ENCODE data around the gene BMP6. TPM values are rescaled to one million over a fixed set of nuclear protein-coding genes. Genes with fewer than 3 reads are reported as not detected.

The BMP6 gene
- total RNA-seq, 2 experiments from 2014 or later, result not detected

DNA sequence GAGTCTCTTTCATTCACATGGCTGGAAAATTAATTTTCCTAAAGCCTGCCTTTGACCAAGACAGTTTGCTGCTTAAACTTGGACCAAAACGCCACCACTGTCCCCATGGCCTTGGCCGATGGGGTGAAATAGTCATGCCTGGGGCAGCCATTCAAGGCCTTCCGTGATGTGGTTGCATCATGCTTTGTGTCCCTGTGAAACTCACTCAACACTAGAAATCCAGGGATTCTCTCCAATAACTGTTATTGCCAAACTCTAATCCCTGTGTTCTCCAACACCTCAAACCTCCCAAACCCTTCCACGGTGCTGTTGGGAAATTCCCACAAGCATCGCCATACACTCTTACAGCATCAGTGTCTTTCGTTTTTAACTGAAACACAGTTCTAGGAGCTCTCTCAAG, 186.1 kb downstream of the BMP6 start:
- ATAC-seq (ENCODE audit: poor library complexity), result no peak
- Histone ChIP-seq H3K9me3 (ENCODE audit: control insufficient read depth in 1 of 2, insufficient read depth in 1 of 2, low read length in 2 of 2) (no peaks in the 10 kb centered on the region), H3K27ac (ENCODE audit: low read depth in 1 of 2, low read length in 2 of 2) (no peak overlapping the region), H3K4me1 (ENCODE audit: insufficient read depth, low read length) (peaks cover 16% of the 10 kb centered on the region), H3K27me3 (ENCODE audit: control insufficient read depth in 1 of 2, insufficient read depth in 2 of 2, low read length in 2 of 2) (peaks cover 2% of the 10 kb centered on the region in 2 experiments), H3K4me3 (ENCODE audit: low read length) (no peak overlapping the region), H3K36me3 (ENCODE audit: insufficient read depth, low read length) (no peaks in the 10 kb centered on the region)
- POLR2A ChIA-PET, result interaction anchor here (1.0 kb wide), 1 partner anchor 191 kb away, joined by 3 read pairs; the partner anchor contains the start of gene EEF1E1
- DNase-seq, result no peak
- H3K36me3 Mint-ChIP-seq (ENCODE audit: low read depth), result no peaks in the 10 kb centered on the region
- H3K27ac Mint-ChIP-seq, result no peak overlapping the region
- no peaks in the 10 kb centered on the region for H3K27me3 Mint-ChIP-seq
- no peaks in the 10 kb centered on the region for H3K4me1 Mint-ChIP-seq (ENCODE audit: low read depth)
- CTCF ChIA-PET, result no interaction called here
- H3K9me3 Mint-ChIP-seq, result no peaks in the 10 kb centered on the region
- TF ChIP-seq, protein P1, sequence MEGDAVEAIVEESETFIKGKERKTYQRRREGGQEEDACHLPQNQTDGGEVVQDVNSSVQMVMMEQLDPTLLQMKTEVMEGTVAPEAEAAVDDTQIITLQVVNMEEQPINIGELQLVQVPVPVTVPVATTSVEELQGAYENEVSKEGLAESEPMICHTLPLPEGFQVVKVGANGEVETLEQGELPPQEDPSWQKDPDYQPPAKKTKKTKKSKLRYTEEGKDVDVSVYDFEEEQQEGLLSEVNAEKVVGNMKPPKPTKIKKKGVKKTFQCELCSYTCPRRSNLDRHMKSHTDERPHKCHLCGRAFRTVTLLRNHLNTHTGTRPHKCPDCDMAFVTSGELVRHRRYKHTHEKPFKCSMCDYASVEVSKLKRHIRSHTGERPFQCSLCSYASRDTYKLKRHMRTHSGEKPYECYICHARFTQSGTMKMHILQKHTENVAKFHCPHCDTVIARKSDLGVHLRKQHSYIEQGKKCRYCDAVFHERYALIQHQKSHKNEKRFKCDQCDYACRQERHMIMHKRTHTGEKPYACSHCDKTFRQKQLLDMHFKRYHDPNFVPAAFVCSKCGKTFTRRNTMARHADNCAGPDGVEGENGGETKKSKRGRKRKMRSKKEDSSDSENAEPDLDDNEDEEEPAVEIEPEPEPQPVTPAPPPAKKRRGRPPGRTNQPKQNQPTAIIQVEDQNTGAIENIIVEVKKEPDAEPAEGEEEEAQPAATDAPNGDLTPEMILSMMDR (IDR thresholded peaks at IDR 0.05), result no peak
- H3K4me3 Mint-ChIP-seq, result no peak overlapping the region
- intact Hi-C loops (cut with DNase I, micrococcal nuclease), result loop anchor here in 1 of 2 experiments (5.0 to 10.0 kb wide), 3 partner anchors 327 to 527 kb away; partner anchors contain the start of genes CAGE1, RIOK1 and SLC35B3

DNA sequence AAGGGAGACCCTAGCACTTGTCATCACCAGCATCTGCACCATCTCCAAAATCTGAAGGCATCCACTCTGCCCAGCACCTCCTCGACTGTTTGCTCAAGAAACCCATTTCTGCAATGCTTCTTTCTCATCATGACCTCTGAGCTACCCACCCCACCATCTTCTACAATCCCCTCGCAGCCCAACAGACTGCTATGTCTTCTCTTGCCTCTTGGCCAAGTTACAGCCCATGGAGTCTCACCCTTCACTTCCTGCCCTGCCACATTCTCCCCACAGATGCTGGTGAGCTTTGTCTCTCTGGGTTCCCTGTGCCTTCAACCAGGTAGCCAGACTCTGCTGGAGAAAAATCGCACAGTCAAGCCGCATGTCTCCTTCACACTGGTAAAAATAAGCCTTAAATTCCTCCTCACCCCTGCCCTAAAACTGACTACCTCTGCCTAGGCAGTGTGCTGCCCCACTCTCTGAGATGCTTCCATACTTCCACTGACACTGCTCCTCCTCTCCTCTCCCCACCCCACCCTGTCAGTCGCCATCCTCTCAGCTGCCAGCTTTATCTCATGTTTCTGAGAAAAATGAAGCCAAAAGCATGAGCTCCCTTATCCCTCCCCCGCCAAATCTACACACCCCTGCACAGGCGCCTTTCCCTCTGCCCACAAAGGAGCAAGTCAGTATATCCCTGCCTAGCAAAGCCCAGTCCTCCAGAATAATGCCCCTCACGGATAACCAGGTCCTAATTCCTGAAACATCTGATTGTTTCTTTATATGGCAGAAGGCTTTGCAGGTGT, 187.0 kb downstream of the BMP6 start:
- no peak for ATAC-seq (ENCODE audit: poor library complexity)
- no peak for DNase-seq
- no peak overlapping the region for H3K27ac Mint-ChIP-seq
- TF ChIP-seq, protein P1 (IDR thresholded peaks at IDR 0.05), result no peak
- no peak overlapping the region for H3K4me3 Mint-ChIP-seq
- Histone ChIP-seq H3K4me3 (ENCODE audit: low read length) (no peak overlapping the region), H3K27ac (ENCODE audit: low read depth in 1 of 2, low read length in 2 of 2) (no peak overlapping the region), H3K9me3 (ENCODE audit: control insufficient read depth in 1 of 2, insufficient read depth in 1 of 2, low read length in 2 of 2) (no peaks in the 10 kb centered on the region), H3K4me1 (ENCODE audit: insufficient read depth, low read length) (peaks cover 16% of the 10 kb centered on the region), H3K36me3 (ENCODE audit: insufficient read depth, low read length) (no peaks in the 10 kb centered on the region), H3K27me3 (ENCODE audit: control insufficient read depth in 1 of 2, insufficient read depth in 2 of 2, low read length in 2 of 2) (peaks cover 2 to 5% of the 10 kb centered on the region in 2 experiments)
- no peaks in the 10 kb centered on the region for H3K27me3 Mint-ChIP-seq
- H3K4me1 Mint-ChIP-seq (ENCODE audit: low read depth), result no peaks in the 10 kb centered on the region
- intact Hi-C loops (cut with DNase I, micrococcal nuclease), result loop anchor here in 1 of 2 experiments (5.0 to 10.0 kb wide), 3 partner anchors 328 to 528 kb away; partner anchors contain the start of genes CAGE1, RIOK1 and SLC35B3
- ChIA-PET CTCF (no interaction called here), POLR2A (no interaction called here)
- H3K9me3 Mint-ChIP-seq, result no peaks in the 10 kb centered on the region
- no peaks in the 10 kb centered on the region for H3K36me3 Mint-ChIP-seq (ENCODE audit: low read depth)

DNA sequence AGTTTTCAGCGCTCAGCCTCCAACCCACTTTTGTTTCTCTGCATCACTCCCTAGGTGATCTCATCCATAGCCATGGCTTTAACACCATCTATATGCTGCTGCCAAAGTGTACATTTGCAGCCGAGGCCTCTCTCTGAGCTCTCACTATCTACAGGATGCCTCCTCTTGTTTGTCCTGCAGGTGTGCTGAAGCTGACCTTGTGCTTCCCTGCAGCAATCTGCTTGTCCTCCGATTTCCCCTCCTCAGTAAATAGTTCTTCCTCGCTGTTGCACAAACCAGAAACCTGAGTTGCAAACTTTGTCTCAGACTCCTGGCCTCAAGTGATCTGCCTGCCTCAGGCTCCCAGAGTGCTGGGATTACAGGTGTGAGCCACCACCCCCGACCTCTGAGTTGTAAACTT, 188.4 kb downstream of the BMP6 start:
- H3K9me3 ChIP-seq (ENCODE audit: control insufficient read depth in 1 of 2, insufficient read depth in 1 of 2, low read length in 2 of 2), result no peaks in the 10 kb centered on the region
- H3K4me3 ChIP-seq (ENCODE audit: low read length), result no peak overlapping the region
- peaks cover 13% of the 10 kb centered on the region for H3K4me1 ChIP-seq (ENCODE audit: insufficient read depth, low read length)
- H3K27ac ChIP-seq (ENCODE audit: low read depth in 1 of 2, low read length in 2 of 2), result no peak overlapping the region
- ChIA-PET CTCF (no interaction called here), POLR2A (no interaction called here)
- H3K27me3 ChIP-seq (ENCODE audit: control insufficient read depth in 1 of 2, insufficient read depth in 2 of 2, low read length in 2 of 2), result peaks cover 2 to 10% of the 10 kb centered on the region in 2 experiments
- intact Hi-C loops (cut with DNase I, micrococcal nuclease), result loop anchor here in 1 of 2 experiments (5.0 to 10.0 kb wide), 3 partner anchors 330 to 530 kb away; partner anchors contain the start of genes CAGE1, RIOK1 and SLC35B3
- no peak overlapping the region for H3K4me3 Mint-ChIP-seq
- DNase-seq (no peak), ATAC-seq (ENCODE audit: poor library complexity) (no peak)
- H3K36me3 Mint-ChIP-seq (ENCODE audit: low read depth), result no peaks in the 10 kb centered on the region
- H3K27ac Mint-ChIP-seq, result no peak overlapping the region
- TF ChIP-seq, protein P1 (IDR thresholded peaks at IDR 0.05), result no peak
- no peaks in the 10 kb centered on the region for H3K27me3 Mint-ChIP-seq
- no peaks in the 10 kb centered on the region for H3K4me1 Mint-ChIP-seq (ENCODE audit: low read depth)
- H3K36me3 ChIP-seq (ENCODE audit: insufficient read depth, low read length), result no peaks in the 10 kb centered on the region
- no peaks in the 10 kb centered on the region for H3K9me3 Mint-ChIP-seq

All from CD4-positive, alpha-beta T cell (primary cell).